GM23248 (cell line): ENCODE data around the gene FCRLB. TPM values are rescaled to one million over a fixed set of nuclear protein-coding genes. Genes with fewer than 3 reads are reported as not detected.
"Not testable (repeated sequence)": the region's sequence is repeated elsewhere in the genome, so short reads cannot be mapped to it uniquely, and the experiment has no call there.

Source experiments
- DNase-seq: peaks from one replicate; pipeline ENCODE4 v3.0.0-alpha.2; 2015
- H2AFZ ChIP-seq: fragments of 200-600 bp; sonication (generic); 2 replicates; pipeline ENCODE4 v1.6.1; 2016; ENCODE audit warnings: antibody characterized with exemption
- H3F3A ChIP-seq: fragments of 200-600 bp; sonication (generic); 2 replicates; pipeline ENCODE4 v1.6.1; 2016; ENCODE audit warnings: mild to moderate bottlenecking, antibody characterized with exemption, mixed run types; ENCODE audit not compliant: insufficient read depth
- H3K27ac ChIP-seq: fragments of 200-600 bp; sonication (generic); 2 replicates; pipeline ENCODE4 v1.5.1; 2016; ENCODE audit warnings: mild to moderate bottlenecking
- H3K27me3 ChIP-seq: fragments of 200-600 bp; sonication (generic); replicated peaks from 2 replicates; pipeline ENCODE4 v1.6.1; 2016; ENCODE audit warnings: mild to moderate bottlenecking; ENCODE audit not compliant: insufficient read depth
- H3K36me3 ChIP-seq: fragments of 200-600 bp; sonication (generic); 2 replicates; pipeline ENCODE4 v1.6.1; 2016; ENCODE audit warnings: low read depth, mild to moderate bottlenecking
- H3K4me1 ChIP-seq: fragments of 200-600 bp; sonication (generic); 2 replicates; pipeline ENCODE4 v1.6.1; 2016; ENCODE audit warnings: mild to moderate bottlenecking; ENCODE audit not compliant: insufficient read depth
- H3K4me2 ChIP-seq: fragments of 200-600 bp; sonication (generic); one replicate; pipeline ENCODE4 v1.6.1; 2016; ENCODE audit warnings: mild to moderate bottlenecking; ENCODE audit not compliant: unreplicated experiment
- H3K4me3 ChIP-seq: fragments of 200-600 bp; sonication (generic); 2 replicates; pipeline ENCODE4 v1.5.1; 2016; ENCODE audit warnings: mild to moderate bottlenecking
- H3K79me2 ChIP-seq: fragments of 200-600 bp; sonication (generic); 2 replicates; pipeline ENCODE4 v1.6.1; 2016; ENCODE audit warnings: mild to moderate bottlenecking; ENCODE audit not compliant: insufficient read depth
- H3K9ac ChIP-seq: fragments of 200-600 bp; sonication (generic); 2 replicates; pipeline ENCODE4 v1.6.1; 2016; ENCODE audit warnings: mild to moderate bottlenecking
- H3K9me2 ChIP-seq: fragments of 200-600 bp; sonication (generic); 2 replicates; pipeline ENCODE4 v1.6.1; 2016; ENCODE audit warnings: mixed run types, mild to moderate bottlenecking, moderate library complexity; ENCODE audit not compliant: insufficient read depth
- H3K9me3 ChIP-seq: fragments of 200-600 bp; sonication (generic); one replicate; pipeline ENCODE4 v1.6.1; 2017; ENCODE audit warnings: low read depth
- H4K20me1 ChIP-seq: fragments of 200-600 bp; sonication (generic); 2 replicates; pipeline ENCODE4 v1.6.0; 2016; ENCODE audit not compliant: insufficient read depth
- EZH2 ChIP-seq: fragments of 200-600 bp; sonication (generic); IDR thresholded peaks from 2 replicates; pipeline ENCODE4 v1.6.1; 2018; ENCODE audit warnings: antibody characterized with exemption, mild to moderate bottlenecking; ENCODE audit not compliant: insufficient read depth, poor library complexity, severe bottlenecking
- EZH2phosphoT487 ChIP-seq: fragments of 200-600 bp; sonication (generic); IDR thresholded peaks from 2 replicates; pipeline ENCODE4 v1.6.1; 2018; ENCODE audit warnings: antibody characterized with exemption, moderate library complexity, mild to moderate bottlenecking, low read depth; ENCODE audit not compliant: insufficient read depth
- WGBS, 2 experiments: methylation state at CpG; one replicate each; pipeline ENCODE4 v1.1.6; 2015 to 2017; ENCODE audit warnings: low lambda C conversion rate in 2 of 2, low coverage in 1 of 2; ENCODE audit errors: missing lambda C conversion rate in 2 of 2; 5-methylcytosine and 5-hydroxymethylcytosine counted together
- in situ Hi-C: fragments of 300-500 bp; cut with MboI; formaldehyde crosslinking; loops from 2 replicates; pipeline ENCODE4 v1.15.0; 2020
- polyA plus RNA-seq: library from polyadenylated mRNA; unstranded; fragments of >200 nt; fragmentation: Nextera tagmentation; extraction: Ambion mirVana; gene quantifications from 2 replicates; pipeline ENCODE4 v1.2.1, GENCODE V29; 2016
- total RNA-seq: library from RNA; depleted of rRNA; stranded (reverse); fragments of >200 nt; shearing (Covaris generic); gene quantifications from 2 replicates; pipeline ENCODE4 v1.2.3, GENCODE V29; 2014; rRNA removed

FCRLB gene
- total RNA-seq (8.3 and 14.5 TPM in 2 replicates), polyA plus RNA-seq (9.4 and 10.1 TPM in 2 replicates)

DNA sequence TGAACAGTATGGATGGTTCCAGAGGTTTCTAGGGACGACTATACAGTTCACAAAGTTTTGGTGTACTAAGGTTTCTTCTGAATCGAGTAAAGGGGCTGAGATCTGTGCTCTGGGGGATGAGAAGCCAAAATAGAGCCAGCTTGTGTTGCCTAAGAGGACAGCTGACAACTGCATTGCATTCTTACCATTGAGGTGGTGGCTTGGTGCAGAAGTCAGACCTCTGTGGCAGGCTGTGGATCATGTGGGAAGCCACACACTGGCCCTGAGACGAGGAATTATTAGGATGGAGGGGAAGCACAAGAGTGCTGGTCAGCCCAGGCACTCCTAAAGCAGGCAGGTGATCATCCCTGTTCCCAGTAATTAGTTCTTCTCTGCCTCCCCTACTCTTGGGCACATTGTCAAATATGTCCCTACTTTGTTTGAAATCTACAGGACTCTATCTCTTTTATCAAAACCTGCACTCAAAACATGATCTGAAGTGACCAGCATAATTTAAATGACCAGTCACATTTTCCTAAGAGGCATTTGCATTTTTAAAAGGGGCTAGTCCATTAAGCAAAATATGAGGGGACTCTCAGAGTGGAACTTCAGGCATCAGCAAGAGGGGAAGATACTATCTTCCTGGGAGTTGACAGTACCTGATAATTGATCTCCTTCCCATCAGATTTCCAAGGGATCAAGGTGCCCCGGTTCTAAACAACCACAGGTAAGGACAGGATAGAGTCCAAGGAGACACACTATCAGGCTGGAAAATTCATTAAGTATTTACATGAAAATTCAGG, at the start of gene FCRLB:
TSS of gene FCRLB (plus strand) at position 589 of the 782 bp plus-strand sequence. CDS start 1,129 bp downstream, outside the sequence.
- peak within 1 kb of the TSS; percentile 90 for H3K27ac ChIP-seq
- 38 to 40% methylated on average over 3 to 4 of the region's 4 CpGs for WGBS, 2 experiments

DNA sequence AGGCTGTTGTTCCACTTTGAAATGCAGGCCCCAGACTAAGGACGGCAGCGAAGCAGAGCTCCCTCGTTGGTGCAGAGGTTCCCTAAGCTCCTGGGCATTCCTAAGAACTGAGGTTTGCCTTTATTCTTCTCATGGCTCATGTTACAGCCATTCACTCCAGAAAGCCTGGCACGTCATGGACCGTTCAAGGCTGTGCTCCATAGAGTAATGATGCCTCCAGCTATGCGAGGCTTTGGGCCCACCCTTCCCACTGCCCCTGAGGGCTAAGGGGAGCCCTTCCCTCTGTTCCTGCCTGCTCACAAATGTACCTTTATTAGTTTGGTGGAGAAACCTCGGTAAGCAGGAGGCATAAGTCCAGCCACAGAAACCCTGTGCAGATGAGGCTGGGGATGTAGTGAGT, 47.9 kb upstream of the FCRLB start:
- H3K27ac ChIP-seq, H3K36me3 ChIP-seq, in situ Hi-C loops, H3K9ac ChIP-seq, H3K4me2 ChIP-seq, H3K4me1 ChIP-seq, H3F3A ChIP-seq, H3K27me3 ChIP-seq, H2AFZ ChIP-seq, H3K79me2 ChIP-seq, H4K20me1 ChIP-seq, H3K9me3 ChIP-seq, H3K9me2 ChIP-seq, DNase-seq, H3K4me3 ChIP-seq: not testable (repeated sequence)
- WGBS, 2 experiments, result 73 to 80% methylated on average over 6 of the region's 7 CpGs

More for the DNA sequence above, at the start of gene FCRLB:
- no peaks in the 10 kb centered on the region for H4K20me1 ChIP-seq
- H3K4me2 ChIP-seq, result peak within 1 kb of the TSS; percentile 78
- H3K79me2 ChIP-seq, result no peaks in the 10 kb centered on the region
- no peaks in the 10 kb centered on the region for H3K9me3 ChIP-seq
- peaks cover 31% of the 10 kb centered on the region for H3K4me1 ChIP-seq
- H3K9ac ChIP-seq, result peak within 1 kb of the TSS; percentile 54
- no peaks in the 10 kb centered on the region for H3K9me2 ChIP-seq
- no peaks in the 10 kb centered on the region for H3K36me3 ChIP-seq
- H2AFZ ChIP-seq, result no peak within 1 kb of the TSS
- no peaks in the 10 kb centered on the region for H3K27me3 ChIP-seq
- in situ Hi-C loops, result no loop called here
- DNase-seq, result no peak
- peaks cover 36% of the 10 kb centered on the region for H3F3A ChIP-seq
- H3K4me3 ChIP-seq, result 0 out of 2 replicates have a peak within 1 kb of the TSS, but pooled peaks have one; percentile 10
- TF ChIP-seq EZH2phosphoT487 (no peak), EZH2 (no peak)

DNA sequence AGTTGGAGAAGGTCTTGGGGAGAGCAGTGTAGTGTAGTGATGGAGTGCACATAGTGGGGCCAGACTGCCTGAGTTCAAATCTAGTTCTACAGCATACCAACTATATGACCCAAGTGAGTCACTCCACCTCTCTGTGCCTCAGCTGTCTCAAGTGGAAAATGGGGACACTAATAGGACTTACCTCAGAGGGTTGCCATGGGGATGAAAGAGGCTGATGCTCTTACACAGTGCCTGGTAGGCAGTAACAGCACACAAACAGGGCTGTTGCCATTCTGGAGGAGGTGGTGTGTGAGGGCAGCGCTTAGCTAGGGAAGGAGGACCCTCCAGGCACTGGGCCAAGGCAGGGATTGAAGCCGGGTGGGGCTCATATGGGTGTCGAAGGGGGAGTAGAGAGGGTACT, 46.9 kb upstream of the FCRLB start:
- H3K4me1 ChIP-seq, H3K9me3 ChIP-seq, H3K36me3 ChIP-seq, H3K27ac ChIP-seq, H3K9me2 ChIP-seq, H3K4me2 ChIP-seq, H4K20me1 ChIP-seq, DNase-seq, H2AFZ ChIP-seq, H3K27me3 ChIP-seq, H3K79me2 ChIP-seq, H3K4me3 ChIP-seq, in situ Hi-C loops, H3K9ac ChIP-seq, H3F3A ChIP-seq: not testable (repeated sequence)
- WGBS, 2 experiments, result 53 to 57% methylated on average over 3 of the region's 3 CpGs

DNA sequence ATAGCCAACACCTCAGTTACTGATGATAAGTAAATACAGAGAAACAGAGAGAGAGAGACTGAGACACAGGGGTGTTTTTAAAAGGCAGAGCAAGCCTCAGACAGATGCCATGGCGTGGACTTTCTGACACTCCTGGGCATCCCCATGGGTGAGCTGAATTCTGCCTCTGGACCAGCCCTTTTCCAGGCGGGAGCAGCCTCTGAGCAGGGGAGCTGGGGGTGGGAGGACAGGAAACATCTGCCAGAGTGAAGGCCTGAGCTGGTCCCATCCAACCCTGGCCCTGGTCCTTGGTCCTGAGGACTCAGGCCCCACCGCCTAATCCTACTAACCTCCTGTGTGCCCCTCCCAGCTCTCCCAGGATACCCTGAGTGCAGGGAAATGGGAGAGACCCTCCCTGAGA, 46.4 kb upstream of the FCRLB start:
- H3K9me3 ChIP-seq, H3F3A ChIP-seq, H3K27ac ChIP-seq: not testable (repeated sequence)

DNA sequence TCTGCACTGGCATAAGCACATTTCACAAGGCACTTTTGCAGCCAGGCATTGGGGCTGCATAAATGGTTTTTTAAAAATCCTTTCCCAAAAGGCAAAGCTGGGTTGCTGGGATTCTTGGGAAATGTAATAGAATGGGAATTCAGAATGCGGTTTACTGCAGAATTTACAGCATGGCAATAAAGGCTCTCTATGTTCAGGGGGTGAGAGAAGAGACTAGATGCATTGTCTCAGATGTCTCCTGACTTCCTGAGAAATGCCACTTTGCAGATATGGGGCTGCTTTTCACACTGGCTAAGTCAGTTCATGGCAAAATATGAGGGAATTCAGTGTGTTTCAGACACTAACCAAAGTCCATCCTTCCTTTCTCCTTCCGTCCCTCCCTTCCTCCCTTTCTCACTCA, 44.9 kb upstream of the FCRLB start:
- no peak overlapping the region for H2AFZ ChIP-seq
- DNase-seq, result no peak
- no peaks in the 10 kb centered on the region for H3K9me3 ChIP-seq
- no peaks in the 10 kb centered on the region for H3K36me3 ChIP-seq
- no peak overlapping the region for H3K9ac ChIP-seq
- H3K4me2 ChIP-seq, result no peak overlapping the region
- WGBS, 2 experiments, result 83 to 85% methylated on average over 2 of the region's 2 CpGs
- no peaks in the 10 kb centered on the region for H3K27me3 ChIP-seq
- no peaks in the 10 kb centered on the region for H3K79me2 ChIP-seq
- no peaks in the 10 kb centered on the region for H3F3A ChIP-seq
- no peak overlapping the region for H3K4me3 ChIP-seq
- H3K27ac ChIP-seq, result no peak overlapping the region
- in situ Hi-C loops, result no loop called here
- H3K9me2 ChIP-seq, result no peaks in the 10 kb centered on the region
- H4K20me1 ChIP-seq, result no peaks in the 10 kb centered on the region
- no peak for TF ChIP-seq EZH2
- TF ChIP-seq EZH2phosphoT487, result no peak
- no peaks in the 10 kb centered on the region for H3K4me1 ChIP-seq

More for the DNA sequence above, 46.4 kb upstream of the FCRLB start:
- H3K79me2 ChIP-seq, H4K20me1 ChIP-seq, H3K4me3 ChIP-seq, H3K4me2 ChIP-seq, DNase-seq, H3K27me3 ChIP-seq, H3K4me1 ChIP-seq, H3K36me3 ChIP-seq, H2AFZ ChIP-seq, H3K9me2 ChIP-seq, in situ Hi-C loops, H3K9ac ChIP-seq: not testable (repeated sequence)
- 89 to 92% methylated on average over 2 to 3 of the region's 3 CpGs for WGBS, 2 experiments
